Fibroblast of lung (primary cell): ENCODE measurements around the gene KRT40.

Experiments
- EZH2 ChIP-seq: IDR thresholded peaks from 2 replicates; pipeline ENCODE4 v1.5.1; 2012; ENCODE audit warnings: low read length, control low read depth, mild to moderate bottlenecking; ENCODE audit errors: missing control alignments
- TF ChIP-seq, protein P1 (sequence below), 2 donors: IDR thresholded peaks in 1 of 2; conservative IDR thresholded peaks in 1 of 2; 1 replicate in 1 of 2; 2 replicates in 1 of 2; pipeline ENCODE4 v1.5.1; 2011 to 2012; ENCODE audit warnings: low read length in 2 of 2, control low read depth in 1 of 2, inconsistent platforms in 1 of 2, low read depth in 1 of 2, mild to moderate bottlenecking in 1 of 2

DNA sequence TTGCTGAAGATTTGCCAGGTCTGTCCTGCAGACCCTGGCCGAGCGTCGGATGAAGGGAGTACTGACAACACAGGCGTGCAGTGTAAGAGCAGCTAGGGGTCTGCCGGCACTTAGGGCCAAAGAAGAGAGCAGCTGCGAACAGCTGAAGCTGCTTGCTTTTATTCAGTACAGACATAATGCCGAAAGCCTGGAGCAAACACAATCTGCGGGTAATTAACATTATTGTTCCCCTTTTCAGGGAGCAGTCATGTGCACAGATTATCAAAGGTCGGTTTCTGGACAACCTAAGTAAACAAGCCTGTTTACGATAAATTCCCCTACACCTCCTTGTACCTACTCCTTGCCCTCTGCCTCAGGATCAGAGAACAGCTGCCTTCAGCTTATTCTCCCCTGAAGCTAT lies 34.7 kb downstream of the KRT40 start:
- TF ChIP-seq, protein P1, sequence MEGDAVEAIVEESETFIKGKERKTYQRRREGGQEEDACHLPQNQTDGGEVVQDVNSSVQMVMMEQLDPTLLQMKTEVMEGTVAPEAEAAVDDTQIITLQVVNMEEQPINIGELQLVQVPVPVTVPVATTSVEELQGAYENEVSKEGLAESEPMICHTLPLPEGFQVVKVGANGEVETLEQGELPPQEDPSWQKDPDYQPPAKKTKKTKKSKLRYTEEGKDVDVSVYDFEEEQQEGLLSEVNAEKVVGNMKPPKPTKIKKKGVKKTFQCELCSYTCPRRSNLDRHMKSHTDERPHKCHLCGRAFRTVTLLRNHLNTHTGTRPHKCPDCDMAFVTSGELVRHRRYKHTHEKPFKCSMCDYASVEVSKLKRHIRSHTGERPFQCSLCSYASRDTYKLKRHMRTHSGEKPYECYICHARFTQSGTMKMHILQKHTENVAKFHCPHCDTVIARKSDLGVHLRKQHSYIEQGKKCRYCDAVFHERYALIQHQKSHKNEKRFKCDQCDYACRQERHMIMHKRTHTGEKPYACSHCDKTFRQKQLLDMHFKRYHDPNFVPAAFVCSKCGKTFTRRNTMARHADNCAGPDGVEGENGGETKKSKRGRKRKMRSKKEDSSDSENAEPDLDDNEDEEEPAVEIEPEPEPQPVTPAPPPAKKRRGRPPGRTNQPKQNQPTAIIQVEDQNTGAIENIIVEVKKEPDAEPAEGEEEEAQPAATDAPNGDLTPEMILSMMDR (conservative IDR thresholded peaks at IDR 0.05 in 1 of 2, IDR thresholded peaks at IDR 0.05 in 1 of 2; ENCODE audit: low read depth in 1 of 2, low read length in 2 of 2) = no peak
- TF ChIP-seq EZH2 = no peak
